GM23338 (cell line): ENCODE data around the gene SNX21. TPM values are rescaled to one million over a fixed set of nuclear protein-coding genes. Genes with fewer than 3 reads are reported as not detected.
A peak's percentile ranks its signal among the peaks of the same experiment; 100 is the strongest.

Source experiments
- ATAC-seq: fragments of 200-7000 bp; cut with Tn5 transposase; 3 replicates; pipeline ENCODE4 v1.9.1; 2020
- DNase-seq: peaks from one replicate; pipeline ENCODE4 v3.0.0-alpha.2; 2015; ENCODE audit warnings: low spot score
- H2AFZ ChIP-seq: fragments of 200-600 bp; sonication (generic); 2 replicates; pipeline ENCODE4 v1.8.0; 2016; ENCODE audit warnings: antibody characterized with exemption, mild to moderate bottlenecking, moderate library complexity
- H3F3A ChIP-seq: fragments of 200-600 bp; sonication (generic); replicated peaks from 2 replicates; pipeline ENCODE4 v1.8.0; 2017; ENCODE audit warnings: antibody characterized with exemption, mixed run types, low read depth
- H3K27ac ChIP-seq: fragments of 200-600 bp; sonication (generic); 2 replicates; pipeline ENCODE4 v1.6.1; 2016; ENCODE audit warnings: low read depth
- H3K27me3 ChIP-seq: fragments of 200-600 bp; sonication (generic); 2 replicates; pipeline ENCODE4 v1.8.0; 2016; ENCODE audit warnings: mild to moderate bottlenecking, mixed run types, moderate library complexity; ENCODE audit not compliant: insufficient read depth
- H3K36me3 ChIP-seq: fragments of 200-600 bp; sonication (generic); 2 replicates; pipeline ENCODE4 v1.8.0; 2016; ENCODE audit warnings: mild to moderate bottlenecking; ENCODE audit not compliant: insufficient read depth
- H3K4me1 ChIP-seq: fragments of 200-600 bp; sonication (generic); 2 replicates; pipeline ENCODE4 v1.8.0; 2016; ENCODE audit warnings: mild to moderate bottlenecking, moderate library complexity; ENCODE audit not compliant: insufficient read depth
- H3K4me2 ChIP-seq: fragments of 200-600 bp; sonication (generic); 2 replicates; pipeline ENCODE4 v1.7.1; 2017; ENCODE audit warnings: mixed run types
- H3K4me3 ChIP-seq: fragments of 200-600 bp; sonication (generic); 2 replicates; pipeline ENCODE4 v1.6.1; 2016; ENCODE audit warnings: mixed run types
- H3K79me2 ChIP-seq: fragments of 200-600 bp; sonication (generic); replicated peaks from 2 replicates; pipeline ENCODE4 v1.8.0; 2017; ENCODE audit warnings: mild to moderate bottlenecking; ENCODE audit not compliant: insufficient read depth
- H3K9me2 ChIP-seq: fragments of 200-600 bp; sonication (generic); 2 replicates; pipeline ENCODE4 v1.8.0; 2017; ENCODE audit not compliant: insufficient read depth
- H4K20me1 ChIP-seq: fragments of 200-600 bp; sonication (generic); replicated peaks from 2 replicates; pipeline ENCODE4 v1.8.0; 2017; ENCODE audit warnings: mild to moderate bottlenecking; ENCODE audit not compliant: insufficient read depth
- H3K27ac Mint-ChIP-seq: 2 replicates; pipeline ENCODE4 v1.8.0; 2020; ENCODE audit warnings: inconsistent platforms, mild to moderate bottlenecking, moderate library complexity, mixed read lengths
- H3K27me3 Mint-ChIP-seq: 3 replicates; pipeline ENCODE4 v1.8.0; 2022; ENCODE audit warnings: low read depth, mild to moderate bottlenecking, moderate library complexity, mixed read lengths, inconsistent platforms; ENCODE audit not compliant: insufficient read depth, poor library complexity
- H3K36me3 Mint-ChIP-seq: 3 replicates; pipeline ENCODE4 v1.8.0; 2021; ENCODE audit warnings: low read depth, mild to moderate bottlenecking, inconsistent platforms, moderate library complexity, mixed read lengths
- H3K4me1 Mint-ChIP-seq: 3 replicates; pipeline ENCODE4 v1.8.0; 2020; ENCODE audit warnings: mild to moderate bottlenecking, inconsistent platforms, mixed read lengths
- H3K4me3 Mint-ChIP-seq: 3 replicates; pipeline ENCODE4 v1.8.0; 2021; ENCODE audit warnings: moderate library complexity, mild to moderate bottlenecking, inconsistent platforms, mixed read lengths
- H3K9me3 Mint-ChIP-seq: 3 replicates; pipeline ENCODE4 v1.8.0; 2020; ENCODE audit warnings: moderate library complexity, mild to moderate bottlenecking, inconsistent platforms, mixed read lengths
- CREB1 ChIP-seq: fragments of 250-450 bp; sonication (Bioruptor Pico); IDR thresholded peaks from 2 replicates; pipeline ENCODE4 v1.5.0; 2020; ENCODE audit warnings: low read depth, mild to moderate bottlenecking, moderate library complexity
- ETS1 ChIP-seq: IDR thresholded peaks from 2 replicates; pipeline ENCODE4 v1.6.1; 2016; ENCODE audit warnings: antibody characterized with exemption
- EZH2phosphoT487 ChIP-seq: fragments of 200-600 bp; sonication (generic); IDR thresholded peaks from one replicate; pipeline ENCODE4 v1.8.1; 2018; ENCODE audit warnings: antibody characterized with exemption; ENCODE audit not compliant: unreplicated experiment
- STAT1 ChIP-seq: IDR thresholded peaks from one replicate; pipeline ENCODE4 v1.6.1; 2016; ENCODE audit warnings: antibody characterized with exemption; ENCODE audit not compliant: unreplicated experiment
- ZNF462 ChIP-seq: fragments of 250-450 bp; sonication (Bioruptor Pico); IDR thresholded peaks from 2 replicates; pipeline ENCODE4 v1.5.0; 2020; ENCODE audit warnings: mild to moderate bottlenecking, moderate library complexity
- polyA plus RNA-seq: library from polyadenylated mRNA; unstranded; fragments of >200 nt; fragmentation: Nextera tagmentation; extraction: Ambion mirVana; gene quantifications from 2 replicates; pipeline ENCODE4 v1.2.1, GENCODE V29; 2016
- total RNA-seq: library from RNA; depleted of rRNA; stranded (reverse); fragments of >200 nt; shearing (Covaris generic); gene quantifications from 2 replicates; pipeline ENCODE4 v1.2.3, GENCODE V29; 2014

The SNX21 gene
- total and polyA plus RNA-seq, 2 experiments from 2014 or later, result 13.3 to 31.5 TPM

- peaks cover 53% of the 10 kb centered on the region for H3K4me1 Mint-ChIP-seq
- H3K9me3 Mint-ChIP-seq, result no peaks in the 10 kb centered on the region
- DNase-seq (peak; percentile 76), ATAC-seq (peak; percentile 43)
- Histone ChIP-seq H3K79me2 (peaks cover 31% of the 10 kb centered on the region), H3K27ac (peak overlapping the region; percentile 78), H4K20me1 (no peaks in the 10 kb centered on the region), H3K9me2 (no peaks in the 10 kb centered on the region), H2AFZ (no peak overlapping the region), H3K36me3 (0 out of 2 replicates have a peak, but pooled peaks cover 3% of the 10 kb centered on the region), H3K4me2 (peak overlapping the region; percentile 75), H3K4me3 (peak overlapping the region; percentile 63), H3K4me1 (peaks cover 37% of the 10 kb centered on the region), H3K27me3 (no peaks in the 10 kb centered on the region), H3F3A (no peaks in the 10 kb centered on the region)
- H3K27ac Mint-ChIP-seq, result peak overlapping the region; percentile 95
- peak; percentile 36; the same call in 1 of the 2 replicates for TF ChIP-seq CREB1 (CRISPR knock-in tag)
- no peak for TF ChIP-seq ZNF462
- peak overlapping the region; percentile 94 for H3K4me3 Mint-ChIP-seq
- peaks cover 11% of the 10 kb centered on the region for H3K36me3 Mint-ChIP-seq
- peaks cover 8% of the 10 kb centered on the region for H3K27me3 Mint-ChIP-seq
Measured at GRCh38 chr20:45857882-45858216, 24.2 kb downstream of the SNX21 start.

- no peak overlapping the region for H3K4me3 ChIP-seq
- DNase-seq (no peak), ATAC-seq (no peak)
- Mint-ChIP-seq H3K9me3 (no peaks in the 10 kb centered on the region), H3K27me3 (peaks cover 3% of the 10 kb centered on the region), H3K36me3 (peaks cover 3% of the 10 kb centered on the region), H3K4me3 (no peak overlapping the region), H3K4me1 (peaks cover 33% of the 10 kb centered on the region), H3K27ac (no peak overlapping the region; the same call in none of the 2 replicates)
- no peak overlapping the region for H2AFZ ChIP-seq
- no peak overlapping the region for H3K27ac ChIP-seq
- H4K20me1 ChIP-seq, result no peaks in the 10 kb centered on the region
- peaks cover 26% of the 10 kb centered on the region for H3K79me2 ChIP-seq
- no peaks in the 10 kb centered on the region for H3K9me2 ChIP-seq
- H3K4me1 ChIP-seq, result peaks cover 31% of the 10 kb centered on the region
- H3K36me3 ChIP-seq, result 0 out of 2 replicates have a peak, but pooled peaks cover 3% of the 10 kb centered on the region
- H3K27me3 ChIP-seq, result no peaks in the 10 kb centered on the region
- no peak overlapping the region for H3K4me2 ChIP-seq
- no peaks in the 10 kb centered on the region for H3F3A ChIP-seq
- TF ChIP-seq ZNF462, result no peak
- no peak for TF ChIP-seq ETS1
- no peak for TF ChIP-seq STAT1
- no peak for TF ChIP-seq EZH2phosphoT487
Measured at GRCh38 chr20:45859916-45860315, 26.3 kb downstream of the SNX21 start.
